PC-3 (cell line): ENCODE measurements around the gene FAM168A.

Experiments used
- EZH2 ChIP-seq: fragments of 300-600 bp; sonication (generic); IDR thresholded peaks from one replicate; pipeline ENCODE4 v1.6.1; 2017; ENCODE audit warnings: antibody characterized with exemption, mild to moderate bottlenecking, low read length; ENCODE audit not compliant: unreplicated experiment
- TF ChIP-seq, protein P1 (sequence below): fragments of 300-600 bp; sonication (generic); conservative IDR thresholded peaks from 2 replicates; pipeline ENCODE4 v1.5.1; 2017; ENCODE audit warnings: antibody characterized with exemption, low read depth, mild to moderate bottlenecking, low read length

DNA sequence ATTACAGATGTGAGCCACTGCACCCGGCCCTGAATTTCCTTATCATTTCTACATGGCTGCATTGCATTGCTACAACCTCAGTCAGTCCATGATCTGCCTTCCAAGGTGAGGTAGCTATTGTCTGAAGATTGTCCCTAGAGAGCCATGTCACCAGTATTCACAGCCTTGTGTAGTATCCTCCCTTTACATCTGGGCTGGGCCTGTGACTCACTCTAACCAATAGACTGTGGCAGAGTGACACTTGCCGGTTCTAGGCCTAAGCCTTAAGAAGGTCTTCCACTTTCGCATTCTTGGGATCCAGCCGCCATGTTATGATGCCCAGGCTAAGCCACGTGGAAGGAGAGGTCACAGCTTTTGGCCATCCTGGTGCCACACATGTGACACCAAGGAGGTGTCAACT is 38.3 kb upstream of the FAM168A start:
- TF ChIP-seq, protein P1, sequence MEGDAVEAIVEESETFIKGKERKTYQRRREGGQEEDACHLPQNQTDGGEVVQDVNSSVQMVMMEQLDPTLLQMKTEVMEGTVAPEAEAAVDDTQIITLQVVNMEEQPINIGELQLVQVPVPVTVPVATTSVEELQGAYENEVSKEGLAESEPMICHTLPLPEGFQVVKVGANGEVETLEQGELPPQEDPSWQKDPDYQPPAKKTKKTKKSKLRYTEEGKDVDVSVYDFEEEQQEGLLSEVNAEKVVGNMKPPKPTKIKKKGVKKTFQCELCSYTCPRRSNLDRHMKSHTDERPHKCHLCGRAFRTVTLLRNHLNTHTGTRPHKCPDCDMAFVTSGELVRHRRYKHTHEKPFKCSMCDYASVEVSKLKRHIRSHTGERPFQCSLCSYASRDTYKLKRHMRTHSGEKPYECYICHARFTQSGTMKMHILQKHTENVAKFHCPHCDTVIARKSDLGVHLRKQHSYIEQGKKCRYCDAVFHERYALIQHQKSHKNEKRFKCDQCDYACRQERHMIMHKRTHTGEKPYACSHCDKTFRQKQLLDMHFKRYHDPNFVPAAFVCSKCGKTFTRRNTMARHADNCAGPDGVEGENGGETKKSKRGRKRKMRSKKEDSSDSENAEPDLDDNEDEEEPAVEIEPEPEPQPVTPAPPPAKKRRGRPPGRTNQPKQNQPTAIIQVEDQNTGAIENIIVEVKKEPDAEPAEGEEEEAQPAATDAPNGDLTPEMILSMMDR: no peak
- no peak for TF ChIP-seq EZH2
